ENCODE results near the gene LIMS1.
"Not testable (repeated sequence)": the region's sequence is repeated elsewhere in the genome, so short reads cannot be mapped to it uniquely, and the experiment has no call there.

The LIMS1 gene

DNA sequence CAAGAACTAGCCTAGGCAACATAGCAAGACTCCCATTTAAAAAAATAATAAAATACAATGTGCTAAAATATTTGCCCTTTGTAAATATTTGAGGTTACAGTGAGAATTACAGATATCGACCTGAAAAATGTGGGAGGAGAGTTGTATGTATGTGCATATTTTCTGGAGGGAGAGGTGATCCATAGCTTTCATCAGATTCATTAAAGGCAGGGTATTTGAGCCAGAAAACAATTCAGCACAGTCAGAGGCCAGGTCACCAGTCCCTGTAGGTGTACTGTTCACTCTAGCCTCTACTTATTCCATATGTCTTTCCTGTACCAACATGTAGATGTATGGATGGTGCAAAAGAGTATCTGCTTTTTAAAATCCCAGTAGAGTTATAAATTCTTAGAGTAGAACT lies 136.0 kb downstream of the LIMS1 start:
- not testable (repeated sequence) for DNase-seq

DNA sequence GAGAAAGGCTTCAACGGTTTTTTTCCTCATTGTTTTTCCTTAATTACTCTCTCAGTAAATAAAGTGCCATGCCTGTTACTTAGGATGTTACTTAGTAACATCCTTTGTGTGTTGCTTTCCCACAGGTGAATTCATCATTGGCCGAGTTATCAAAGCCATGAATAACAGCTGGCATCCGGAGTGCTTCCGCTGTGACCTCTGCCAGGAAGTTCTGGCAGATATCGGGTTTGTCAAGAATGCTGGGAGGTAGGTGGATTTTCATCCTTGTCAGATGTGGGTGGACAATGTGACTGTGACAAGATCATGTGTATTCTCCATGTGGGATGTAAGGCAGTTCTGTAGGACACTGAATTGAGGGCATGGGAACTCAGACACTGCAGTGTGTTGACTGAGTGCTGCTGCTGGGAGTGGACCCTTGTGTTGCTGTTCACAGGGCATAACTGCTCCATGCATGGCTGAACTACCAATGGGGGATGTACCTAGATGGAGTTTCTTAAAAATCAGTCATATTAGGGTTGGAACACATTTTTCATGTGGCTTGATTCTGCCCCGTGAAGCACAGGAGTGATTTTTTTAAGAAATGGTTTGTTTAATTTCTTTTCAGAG lies 138.0 kb downstream of the LIMS1 start:
- DNase-seq = not testable (repeated sequence)

DNA sequence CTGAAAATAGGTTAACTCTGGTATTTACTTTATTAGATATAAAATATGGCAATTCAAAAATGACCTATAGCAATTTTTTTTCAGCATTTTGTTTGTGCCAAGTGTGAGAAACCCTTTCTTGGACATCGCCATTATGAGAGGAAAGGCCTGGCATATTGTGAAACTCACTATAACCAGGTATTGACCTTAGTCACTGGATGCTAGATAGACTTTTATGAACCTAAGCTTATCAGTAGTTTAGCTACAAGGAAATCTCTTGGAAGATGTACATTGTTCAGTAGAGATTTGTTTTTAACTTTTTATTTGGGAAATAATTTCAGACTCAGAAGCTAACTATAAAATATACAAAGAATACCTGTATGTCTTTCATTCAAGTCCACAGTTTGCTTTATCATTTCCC lies 142.3 kb downstream of the LIMS1 start:
- not testable (repeated sequence) for DNase-seq

DNA sequence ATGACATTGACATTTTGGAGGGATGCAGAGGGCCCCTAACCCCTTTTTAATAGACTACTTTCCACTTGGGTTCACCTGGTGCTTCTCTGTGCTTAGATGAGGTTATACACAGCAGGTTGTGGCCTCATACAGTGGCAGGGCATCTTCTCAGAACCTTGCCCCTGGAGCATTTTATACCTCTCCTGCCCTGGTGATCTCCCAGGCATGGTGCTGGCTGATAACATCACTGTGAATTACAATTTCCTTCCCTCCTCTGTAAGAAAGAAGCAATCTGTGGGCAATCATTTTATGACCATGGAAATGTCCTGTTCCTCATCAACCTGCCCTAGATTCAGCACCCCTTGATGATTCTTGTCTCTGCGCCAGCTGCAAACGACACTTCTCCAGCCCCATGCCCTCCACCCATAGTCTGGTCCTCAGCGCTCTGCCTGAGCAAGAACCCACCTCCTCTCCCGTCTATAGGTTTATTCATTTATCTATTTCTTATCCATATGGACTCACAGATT lies 143.0 kb downstream of the LIMS1 start:
- not testable (repeated sequence) for DNase-seq

DNA sequence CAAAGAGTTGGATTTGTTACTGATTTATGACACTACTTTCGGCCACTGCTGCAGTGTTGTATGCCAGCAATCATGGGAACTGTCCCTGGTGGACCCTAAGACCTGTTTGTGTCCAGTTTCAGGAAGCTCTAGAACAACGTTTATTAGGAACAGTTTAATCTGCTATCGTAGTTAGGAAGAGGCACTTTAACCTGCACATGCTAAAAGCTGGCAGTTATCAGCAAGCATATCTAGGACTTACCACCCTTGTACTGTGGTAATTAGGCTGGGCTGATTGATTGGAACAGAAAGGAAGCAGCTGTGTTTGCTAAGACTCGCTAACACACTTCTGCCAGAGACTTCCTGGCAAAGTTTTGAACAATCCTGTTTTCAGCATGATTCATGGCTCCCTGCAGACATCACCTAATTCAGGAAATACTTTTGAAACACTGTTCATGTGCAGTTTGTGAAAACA lies 144.0 kb downstream of the LIMS1 start:
- DNase-seq = not testable (repeated sequence)

DNA sequence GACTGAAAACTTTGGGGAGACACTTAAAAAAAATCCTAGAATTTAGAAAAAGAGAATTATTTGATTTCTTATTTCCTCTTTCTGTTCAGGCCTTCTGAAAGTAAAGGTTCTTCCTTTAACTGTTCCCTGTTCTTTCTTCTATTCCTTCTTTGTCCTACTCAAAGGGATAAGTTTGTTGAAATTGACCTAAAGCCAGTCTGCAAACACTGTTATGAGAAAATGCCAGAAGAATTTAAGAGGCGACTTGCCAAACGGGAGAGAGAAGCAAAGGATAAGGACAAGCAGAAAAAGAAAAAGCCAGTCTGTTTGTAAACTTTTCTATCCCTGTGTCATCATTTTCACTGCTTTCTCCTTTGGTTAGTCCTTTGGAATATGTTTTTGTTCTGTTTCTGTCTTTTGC lies 146.5 kb downstream of the LIMS1 start:
- not testable (repeated sequence) for DNase-seq

DNA sequence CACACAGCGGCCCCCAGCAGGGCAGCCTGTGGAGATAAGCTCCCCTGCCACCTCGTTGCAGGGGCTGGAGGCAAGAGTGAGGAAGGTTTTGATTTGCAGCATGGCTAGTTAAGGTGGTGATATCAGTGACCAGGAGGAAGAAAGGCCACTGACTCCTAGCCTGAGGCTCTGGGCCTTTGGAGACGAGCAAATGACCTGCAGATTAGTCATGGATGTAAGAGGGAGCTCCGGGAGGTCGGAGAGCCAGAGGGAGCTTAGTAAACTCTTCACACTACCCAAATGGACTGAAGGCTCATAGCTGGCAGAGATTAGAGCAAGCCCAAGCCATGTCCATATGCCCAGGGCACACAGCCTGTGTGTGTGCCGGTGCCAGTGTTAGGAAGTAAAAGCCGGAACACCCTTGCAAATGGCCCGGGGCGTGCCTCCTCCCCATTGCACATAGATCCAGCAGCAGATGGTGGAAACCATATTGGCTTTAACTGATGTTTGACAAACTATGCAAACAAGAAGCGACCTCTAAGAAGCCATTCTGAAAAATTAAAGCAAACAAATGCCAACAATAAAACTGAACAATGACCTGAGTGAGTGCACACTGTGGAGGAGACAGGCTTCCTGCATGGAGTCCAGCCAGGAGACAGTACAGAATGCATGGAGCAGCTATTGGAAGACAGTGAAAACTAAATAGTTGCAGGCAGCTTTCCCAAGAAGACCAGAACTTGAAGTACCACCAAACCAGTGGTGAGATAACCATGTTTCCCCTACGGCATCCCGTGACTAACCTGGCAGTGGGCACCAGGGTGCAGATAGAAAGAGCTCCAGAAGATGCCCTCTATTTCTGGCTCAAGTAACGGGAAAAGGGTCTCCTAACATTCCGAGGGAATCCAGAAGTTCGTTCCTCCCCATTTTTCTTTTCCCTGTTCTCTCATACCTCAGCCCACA lies 154.8 kb downstream of the LIMS1 start:
- DNase-seq = not testable (repeated sequence)

DNA sequence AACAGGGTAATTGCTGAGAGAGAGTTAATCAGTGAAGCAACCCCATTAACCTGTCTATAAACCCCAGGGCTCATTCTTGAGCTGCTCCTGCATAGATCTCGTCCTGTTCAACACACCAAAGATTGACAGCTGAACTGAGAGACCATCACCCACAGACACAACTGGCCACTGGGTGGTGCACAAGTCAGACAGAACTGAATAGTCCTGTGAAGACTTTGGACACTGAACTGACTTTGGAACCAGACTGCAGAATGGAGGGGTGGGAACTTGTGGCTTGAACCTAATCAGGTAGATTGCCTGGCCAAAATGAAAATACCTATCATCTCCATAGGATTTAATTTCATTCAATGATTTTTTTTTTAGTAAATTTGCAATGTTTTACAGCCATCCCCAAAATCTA lies 155.7 kb downstream of the LIMS1 start:
- DNase-seq = not testable (repeated sequence)

DNA sequence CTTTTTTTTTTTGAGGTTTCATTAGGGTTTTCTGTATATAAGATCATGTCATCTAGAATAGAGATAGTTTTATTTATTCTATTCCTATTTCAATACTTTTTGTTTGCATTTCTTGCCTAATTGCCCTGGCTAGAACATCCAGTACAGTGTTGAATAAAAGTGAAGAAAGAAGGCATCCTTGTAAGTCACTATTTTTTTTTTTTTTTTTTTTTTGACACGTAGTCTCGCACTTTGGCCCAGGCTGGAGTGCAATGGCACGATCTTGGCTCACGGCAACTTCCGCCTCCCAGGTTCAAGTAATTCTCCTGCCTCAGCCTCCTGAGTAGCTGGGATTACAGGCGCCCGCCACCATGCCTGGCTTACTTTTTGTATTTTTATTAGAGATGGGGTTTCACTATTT lies 157.2 kb downstream of the LIMS1 start:
- no peak for DNase-seq

DNA sequence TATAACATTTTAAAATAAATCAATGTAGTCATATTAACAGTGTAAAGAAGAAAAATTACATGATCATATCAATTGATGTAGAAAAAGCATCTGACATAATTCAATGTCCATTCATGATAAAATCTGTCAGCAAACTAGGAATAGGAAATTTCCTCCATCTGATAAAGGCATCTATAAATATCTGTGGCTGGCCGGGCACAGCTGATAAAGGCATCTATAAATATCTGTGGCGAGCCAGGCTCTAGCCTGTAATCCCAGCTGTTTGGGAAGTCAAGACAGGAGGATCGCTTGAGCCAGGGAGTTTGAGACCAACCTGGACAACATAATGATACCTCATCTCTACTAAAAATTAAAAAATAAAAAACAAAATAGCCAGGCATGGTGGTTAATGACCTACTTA lies 166.9 kb downstream of the LIMS1 start:
- no peak for DNase-seq

DNA sequence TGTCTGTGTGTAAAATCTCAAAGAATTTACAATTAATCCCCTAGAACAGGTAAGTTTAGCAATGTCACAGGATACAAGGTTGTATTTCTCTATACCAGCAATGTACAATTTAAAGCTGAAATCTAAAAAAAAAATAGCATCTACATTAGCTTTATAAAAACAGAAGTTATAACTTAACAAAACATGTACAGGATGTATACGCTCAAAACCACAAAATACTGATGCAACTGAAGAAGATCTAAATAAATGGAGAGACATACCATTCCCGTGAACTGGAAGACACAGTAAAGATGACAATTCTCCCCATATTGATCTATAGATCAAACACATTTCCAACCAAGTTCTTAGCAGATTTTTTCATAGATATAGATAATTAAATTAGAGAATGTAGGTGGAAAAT lies 167.5 kb downstream of the LIMS1 start:
- DNase-seq = no peak

DNA sequence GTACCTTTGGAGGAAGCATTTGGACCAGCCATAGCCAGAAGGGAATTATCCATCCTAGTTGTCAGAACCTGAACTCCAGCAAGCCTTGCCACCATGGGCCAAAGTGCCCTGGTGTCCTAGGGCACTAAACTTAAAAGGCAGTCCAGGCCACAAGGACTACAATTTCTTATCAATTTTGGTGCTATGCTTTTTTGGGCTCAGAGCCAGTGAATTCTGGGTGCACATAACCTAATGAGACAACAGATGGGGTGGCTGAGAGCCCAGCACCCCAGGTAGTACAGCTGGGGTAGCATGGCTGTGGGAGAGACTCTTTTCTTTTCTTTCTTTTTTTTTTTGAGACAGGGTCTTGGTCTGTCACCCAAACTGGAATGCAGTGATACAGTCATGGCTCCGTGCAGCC lies 170.6 kb downstream of the LIMS1 start:
- no peak for DNase-seq

DNA sequence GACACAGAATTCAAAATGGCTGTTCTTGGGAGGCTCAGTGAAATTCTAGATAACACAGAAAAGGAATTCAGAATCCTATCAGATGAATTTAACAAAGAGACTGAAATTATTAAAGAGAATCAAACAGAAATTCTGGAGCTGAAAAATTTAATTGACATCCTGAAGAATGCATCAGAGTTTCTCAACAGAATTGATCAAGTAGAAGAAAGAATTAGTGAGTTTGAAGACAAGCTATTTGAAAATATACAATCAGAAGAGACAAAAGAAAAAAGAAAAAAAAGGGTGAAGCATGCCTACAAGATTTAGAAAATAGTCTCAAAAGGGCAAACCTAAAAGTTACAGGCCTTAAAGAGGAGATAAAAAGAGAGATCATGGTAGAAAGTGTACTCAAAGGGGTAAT lies 173.0 kb downstream of the LIMS1 start:
- DNase-seq = no peak

DNA sequence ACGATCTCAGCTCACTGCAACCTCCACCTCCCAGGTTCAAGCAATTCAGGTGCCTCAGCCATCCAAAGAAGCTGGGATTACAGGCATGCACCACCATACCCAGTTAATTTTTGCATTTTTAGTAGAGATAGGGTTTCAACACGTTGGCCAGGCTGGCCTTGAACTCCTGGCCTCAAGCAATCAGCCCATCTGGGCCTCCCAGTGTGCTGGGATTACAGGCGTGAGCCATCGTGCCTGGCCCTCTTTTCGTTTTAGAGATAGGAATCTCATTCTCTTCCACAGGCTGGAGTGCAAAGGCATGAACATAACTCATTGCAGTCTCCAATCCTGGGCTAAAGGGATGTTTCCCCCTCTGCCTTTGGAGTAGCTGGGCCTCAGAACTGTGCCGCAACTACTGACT lies 182.7 kb downstream of the LIMS1 start:
- not testable (repeated sequence) for DNase-seq

DNA sequence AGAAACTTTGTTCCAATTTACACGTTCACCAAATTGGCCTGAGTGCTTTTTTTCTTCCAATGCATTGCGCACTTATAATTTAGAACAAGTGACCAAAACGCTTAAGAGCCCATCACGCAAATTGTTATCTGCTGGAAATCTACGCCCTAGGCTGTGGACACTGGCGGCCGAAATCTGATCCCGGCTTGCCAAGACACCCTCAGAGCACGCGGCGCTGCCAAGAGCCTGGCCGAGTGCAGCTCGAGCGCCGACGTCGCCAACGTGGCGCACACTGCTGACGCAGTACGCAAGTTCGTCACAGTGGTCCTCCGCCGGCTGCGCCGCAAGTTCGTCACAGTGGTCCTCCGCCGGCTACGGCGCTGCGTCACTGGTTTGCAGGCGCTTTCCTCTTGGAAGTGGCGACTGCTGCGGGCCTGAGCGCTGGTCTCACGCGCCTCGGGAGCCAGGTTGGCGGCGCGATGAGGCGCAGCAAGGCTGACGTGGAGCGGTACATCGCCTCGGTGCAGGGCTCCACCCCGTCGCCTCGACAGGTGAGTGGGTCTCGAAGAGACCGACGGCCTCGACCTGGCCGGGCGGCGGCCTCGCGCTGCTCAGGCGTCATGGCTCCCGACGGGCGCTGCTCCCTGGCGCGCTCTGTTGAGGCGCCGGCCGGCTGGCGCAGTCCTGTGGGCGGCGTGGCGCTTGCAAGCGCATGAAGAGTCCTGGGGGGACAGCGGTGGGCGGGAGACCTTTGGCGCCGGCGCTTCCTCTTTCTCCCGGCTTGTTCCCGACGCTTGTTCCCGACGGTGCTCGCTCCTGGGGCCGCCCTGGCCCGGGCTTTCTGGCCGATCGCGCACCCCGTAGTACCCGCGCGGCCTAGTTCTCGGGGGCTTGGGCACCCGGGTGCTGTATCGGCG lies 185.1 kb downstream of the LIMS1 start, which contains the start of gene RANBP2:
Gene RANBP2, plus strand, starts transcription at position 334 of the 896 bp plus-strand sequence. Its CDS starts 125 bp downstream, at position 459.
- peak; percentile 92 for DNase-seq

DNA sequence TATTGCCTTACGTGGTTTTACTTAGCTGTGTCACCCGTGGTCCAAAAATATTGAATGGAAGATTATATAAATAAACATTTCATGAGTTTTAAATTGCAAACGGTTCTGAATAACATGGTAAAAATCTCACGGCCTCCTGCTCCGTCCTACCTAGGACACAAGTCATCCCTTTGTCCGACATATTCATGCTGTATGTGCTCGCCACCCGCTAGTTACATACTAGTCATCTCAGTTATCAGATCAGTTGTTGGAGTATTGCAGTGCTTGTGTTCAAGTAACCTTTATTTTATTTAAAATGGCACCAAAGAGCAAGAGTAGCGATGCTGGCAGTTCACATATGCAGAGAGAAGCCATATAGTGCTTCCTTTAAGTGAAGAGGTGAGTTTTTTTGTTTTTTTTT lies 191.8 kb downstream of the LIMS1 start:
- DNase-seq = not testable (repeated sequence)

DNA sequence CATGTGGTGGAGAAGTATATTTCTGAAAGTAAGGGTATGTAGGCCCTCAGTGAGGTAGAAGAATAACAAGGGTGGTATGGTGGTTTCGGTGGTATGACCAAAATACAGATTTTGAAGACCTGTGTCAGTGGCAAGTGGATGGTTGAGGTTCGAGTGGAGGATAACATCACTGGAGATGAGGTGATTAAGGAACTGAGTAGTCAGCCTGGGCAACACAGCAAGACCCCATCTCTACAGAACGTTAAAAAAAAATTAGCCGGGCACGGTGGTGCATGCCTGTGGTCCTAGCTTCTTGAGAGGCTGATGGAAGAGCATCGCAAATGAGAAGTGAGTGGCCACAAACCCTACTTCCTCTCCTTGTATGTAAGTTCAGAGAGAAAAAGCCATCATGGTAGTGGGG lies 200.4 kb downstream of the LIMS1 start:
- DNase-seq = not testable (repeated sequence)
